GM23248 (cell line): ENCODE measurements around the gene ATP5PD. TPM values are rescaled to one million over a fixed set of nuclear protein-coding genes. Genes with fewer than 3 reads are reported as not detected.
"Not testable (repeated sequence)": the region's sequence is repeated elsewhere in the genome, so short reads cannot be mapped to it uniquely, and the experiment has no call there.

Experiments
- DNase-seq: peaks from one replicate; pipeline ENCODE4 v3.0.0-alpha.2; 2015
- H2AFZ ChIP-seq: fragments of 200-600 bp; sonication (generic); 2 replicates; pipeline ENCODE4 v1.6.1; 2016; ENCODE audit warnings: antibody characterized with exemption
- H3F3A ChIP-seq: fragments of 200-600 bp; sonication (generic); 2 replicates; pipeline ENCODE4 v1.6.1; 2016; ENCODE audit warnings: mild to moderate bottlenecking, antibody characterized with exemption, mixed run types; ENCODE audit not compliant: insufficient read depth
- H3K27ac ChIP-seq: fragments of 200-600 bp; sonication (generic); 2 replicates; pipeline ENCODE4 v1.5.1; 2016; ENCODE audit warnings: mild to moderate bottlenecking
- H3K27me3 ChIP-seq: fragments of 200-600 bp; sonication (generic); replicated peaks from 2 replicates; pipeline ENCODE4 v1.6.1; 2016; ENCODE audit warnings: mild to moderate bottlenecking; ENCODE audit not compliant: insufficient read depth
- H3K36me3 ChIP-seq: fragments of 200-600 bp; sonication (generic); 2 replicates; pipeline ENCODE4 v1.6.1; 2016; ENCODE audit warnings: low read depth, mild to moderate bottlenecking
- H3K4me1 ChIP-seq: fragments of 200-600 bp; sonication (generic); 2 replicates; pipeline ENCODE4 v1.6.1; 2016; ENCODE audit warnings: mild to moderate bottlenecking; ENCODE audit not compliant: insufficient read depth
- H3K4me2 ChIP-seq: fragments of 200-600 bp; sonication (generic); one replicate; pipeline ENCODE4 v1.6.1; 2016; ENCODE audit warnings: mild to moderate bottlenecking; ENCODE audit not compliant: unreplicated experiment
- H3K4me3 ChIP-seq: fragments of 200-600 bp; sonication (generic); 2 replicates; pipeline ENCODE4 v1.5.1; 2016; ENCODE audit warnings: mild to moderate bottlenecking
- H3K79me2 ChIP-seq: fragments of 200-600 bp; sonication (generic); 2 replicates; pipeline ENCODE4 v1.6.1; 2016; ENCODE audit warnings: mild to moderate bottlenecking; ENCODE audit not compliant: insufficient read depth
- H3K9ac ChIP-seq: fragments of 200-600 bp; sonication (generic); 2 replicates; pipeline ENCODE4 v1.6.1; 2016; ENCODE audit warnings: mild to moderate bottlenecking
- H3K9me2 ChIP-seq: fragments of 200-600 bp; sonication (generic); 2 replicates; pipeline ENCODE4 v1.6.1; 2016; ENCODE audit warnings: mixed run types, mild to moderate bottlenecking, moderate library complexity; ENCODE audit not compliant: insufficient read depth
- H3K9me3 ChIP-seq: fragments of 200-600 bp; sonication (generic); one replicate; pipeline ENCODE4 v1.6.1; 2017; ENCODE audit warnings: low read depth
- H4K20me1 ChIP-seq: fragments of 200-600 bp; sonication (generic); 2 replicates; pipeline ENCODE4 v1.6.0; 2016; ENCODE audit not compliant: insufficient read depth
- EZH2 ChIP-seq: fragments of 200-600 bp; sonication (generic); IDR thresholded peaks from 2 replicates; pipeline ENCODE4 v1.6.1; 2018; ENCODE audit warnings: antibody characterized with exemption, mild to moderate bottlenecking; ENCODE audit not compliant: insufficient read depth, poor library complexity, severe bottlenecking
- EZH2phosphoT487 ChIP-seq: fragments of 200-600 bp; sonication (generic); IDR thresholded peaks from 2 replicates; pipeline ENCODE4 v1.6.1; 2018; ENCODE audit warnings: antibody characterized with exemption, moderate library complexity, mild to moderate bottlenecking, low read depth; ENCODE audit not compliant: insufficient read depth
- WGBS, 2 experiments: methylation state at CpG; one replicate each; pipeline ENCODE4 v1.1.6; 2015 to 2017; ENCODE audit warnings: low lambda C conversion rate in 2 of 2, low coverage in 1 of 2; ENCODE audit errors: missing lambda C conversion rate in 2 of 2; 5-methylcytosine and 5-hydroxymethylcytosine counted together
- in situ Hi-C: fragments of 300-500 bp; cut with MboI; formaldehyde crosslinking; loops from 2 replicates; pipeline ENCODE4 v1.15.0; 2020
- polyA plus RNA-seq: library from polyadenylated mRNA; unstranded; fragments of >200 nt; fragmentation: Nextera tagmentation; extraction: Ambion mirVana; gene quantifications from 2 replicates; pipeline ENCODE4 v1.2.1, GENCODE V29; 2016
- total RNA-seq: library from RNA; depleted of rRNA; stranded (reverse); fragments of >200 nt; shearing (Covaris generic); gene quantifications from 2 replicates; pipeline ENCODE4 v1.2.3, GENCODE V29; 2014

Gene ATP5PD
- total and polyA plus RNA-seq, 2 experiments from 2014 or later: 215 to 522 TPM

GRCh38 chr17:75049706-75050105 is 2.9 kb upstream of the ATP5PD start:
- peaks cover 46% of the 10 kb centered on the region for H3K79me2 ChIP-seq
- no peaks in the 10 kb centered on the region for H3K27me3 ChIP-seq
- H3K9ac ChIP-seq: no peak overlapping the region
- H3K9me2 ChIP-seq: no peaks in the 10 kb centered on the region
- H3K4me3 ChIP-seq: no peak overlapping the region
- H3K27ac ChIP-seq: no peak overlapping the region
- H3K4me2 ChIP-seq: no peak overlapping the region
- no peak for DNase-seq
- TF ChIP-seq EZH2phosphoT487 (no peak), EZH2 (no peak)
- H3F3A ChIP-seq: peaks cover 17% of the 10 kb centered on the region
- no peaks in the 10 kb centered on the region for H4K20me1 ChIP-seq
- H3K4me1 ChIP-seq: peaks cover 10% of the 10 kb centered on the region; the same call in 1 of the 2 replicates
- H2AFZ ChIP-seq: no peak overlapping the region
- peaks cover 12% of the 10 kb centered on the region; the same call in 1 of the 2 replicates for H3K36me3 ChIP-seq
- in situ Hi-C loops: no loop called here
- H3K9me3 ChIP-seq: no peaks in the 10 kb centered on the region

DNA sequence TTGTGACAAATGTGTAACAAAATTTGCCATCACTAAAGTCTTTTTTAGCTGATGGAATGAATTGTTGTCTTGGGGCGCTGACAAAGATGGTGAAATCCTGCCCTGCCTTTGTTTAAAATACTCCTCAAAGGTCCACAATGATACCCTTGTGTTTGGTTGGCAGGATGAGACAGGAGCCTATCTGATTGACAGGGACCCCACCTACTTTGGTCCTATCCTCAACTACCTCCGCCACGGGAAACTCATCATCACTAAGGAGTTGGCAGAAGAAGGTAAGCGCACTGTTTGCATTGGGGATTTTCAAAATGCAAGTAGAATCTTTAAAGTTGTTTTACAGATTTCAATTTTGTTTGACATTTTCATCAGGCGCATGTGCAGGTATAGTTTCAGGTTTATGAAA is 2.3 kb upstream of the ATP5PD start:
- Histone ChIP-seq H3K27ac (peak overlapping the region; percentile 50; the same call in 1 of the 2 replicates), H3K79me2 (peaks cover 50% of the 10 kb centered on the region)
- in situ Hi-C loops: no loop called here

GRCh38 chr17:75048249-75048878 is 1.6 kb upstream of the ATP5PD start:
- TF ChIP-seq EZH2: no peak
- no peak for TF ChIP-seq EZH2phosphoT487
- Histone ChIP-seq H3K4me3 (peak overlapping the region; percentile 82), H3K9ac (peak overlapping the region; percentile 95), H3K9me3 (no peaks in the 10 kb centered on the region), H4K20me1 (no peaks in the 10 kb centered on the region), H3K9me2 (no peaks in the 10 kb centered on the region), H3F3A (peaks cover 17% of the 10 kb centered on the region), H3K27ac (peak overlapping the region; percentile 50), H3K79me2 (peaks cover 57% of the 10 kb centered on the region), H2AFZ (peak overlapping the region; percentile 53), H3K36me3 (peaks cover 11% of the 10 kb centered on the region; the same call in 1 of the 2 replicates), H3K4me2 (peak overlapping the region; percentile 98), H3K27me3 (no peaks in the 10 kb centered on the region), H3K4me1 (peaks cover 10% of the 10 kb centered on the region; the same call in 1 of the 2 replicates)
- peak; percentile 65 for DNase-seq
- in situ Hi-C loops: no loop called here
- 9 to 12% methylated on average over 5 of the region's 5 CpGs for WGBS, 2 experiments

More for the DNA sequence above, 2.3 kb upstream of the ATP5PD start:
- Histone ChIP-seq H3K4me1 (peaks cover 10% of the 10 kb centered on the region; the same call in 1 of the 2 replicates), H3K4me2 (peak overlapping the region; percentile 98), H3K4me3 (peak overlapping the region; percentile 82), H3F3A (peaks cover 17% of the 10 kb centered on the region), H3K9ac (peak overlapping the region; percentile 95), H3K9me2 (no peaks in the 10 kb centered on the region), H3K36me3 (peaks cover 11% of the 10 kb centered on the region; the same call in 1 of the 2 replicates), H3K27me3 (no peaks in the 10 kb centered on the region), H4K20me1 (no peaks in the 10 kb centered on the region), H2AFZ (peak overlapping the region; percentile 53; the same call in 1 of the 2 replicates), H3K9me3 (no peaks in the 10 kb centered on the region)
- WGBS, 2 experiments: 91 to 92% methylated on average over 5 of the region's 5 CpGs
- TF ChIP-seq EZH2 (no peak), EZH2phosphoT487 (no peak)
- DNase-seq: no peak

DNA sequence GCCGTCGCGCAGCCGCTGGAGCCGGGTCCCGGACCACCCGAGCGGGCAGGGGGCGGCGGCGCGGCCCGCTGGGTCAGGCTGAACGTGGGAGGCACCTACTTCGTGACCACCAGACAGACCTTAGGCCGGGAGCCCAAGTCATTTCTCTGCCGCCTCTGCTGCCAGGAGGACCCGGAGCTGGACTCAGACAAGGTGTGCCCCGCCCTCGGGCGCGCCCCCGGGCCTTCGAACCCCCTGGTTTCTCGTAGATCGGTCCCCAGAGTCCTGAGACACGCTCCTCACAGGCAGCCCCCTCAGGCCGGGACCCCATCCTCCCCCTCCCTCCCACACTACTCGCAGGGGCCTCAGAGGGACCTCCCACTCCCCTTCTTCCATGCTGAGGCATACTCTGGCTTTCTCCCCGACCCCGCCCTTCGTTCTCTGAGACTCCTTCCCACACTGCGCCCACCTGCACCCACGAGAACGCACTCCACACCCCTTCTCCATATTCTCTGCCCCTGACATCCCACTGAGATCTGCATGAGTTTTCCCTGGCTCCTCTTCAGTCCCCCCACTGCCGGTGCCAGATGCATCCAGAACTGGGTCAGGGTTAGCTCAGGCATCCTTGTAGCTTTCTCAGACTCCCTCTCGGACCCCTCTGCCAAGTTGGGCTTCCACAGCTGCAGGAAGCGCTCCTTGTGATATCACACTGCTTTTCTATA is 779 bp upstream of the ATP5PD start:
- Histone ChIP-seq H3K27me3 (no peaks in the 10 kb centered on the region), H3K9ac (peak overlapping the region; percentile 95), H3K9me2 (no peaks in the 10 kb centered on the region), H3K27ac (peak overlapping the region; percentile 50), H3K9me3 (no peaks in the 10 kb centered on the region), H3K79me2 (peaks cover 65% of the 10 kb centered on the region), H3K4me1 (peaks cover 10% of the 10 kb centered on the region; the same call in 1 of the 2 replicates), H3K4me3 (peak overlapping the region; percentile 82), H3K4me2 (peak overlapping the region; percentile 98), H3K36me3 (peaks cover 7% of the 10 kb centered on the region; the same call in 1 of the 2 replicates), H3F3A (peaks cover 17% of the 10 kb centered on the region), H2AFZ (peak overlapping the region; percentile 53), H4K20me1 (no peaks in the 10 kb centered on the region)
- 0 to 1% methylated on average over 17 to 21 of the region's 38 CpGs for WGBS, 2 experiments
- TF ChIP-seq EZH2phosphoT487 (no peak), EZH2 (no peak)
- peak; percentile 48 for DNase-seq
- in situ Hi-C loops: no loop called here

GRCh38 chr17:75045946-75046406 is 793 bp downstream of the ATP5PD start:
- H3K27me3 ChIP-seq, H3K9me2 ChIP-seq, DNase-seq, H3K4me1 ChIP-seq, H3K36me3 ChIP-seq, H4K20me1 ChIP-seq, in situ Hi-C loops, H3K9me3 ChIP-seq: not testable (repeated sequence)
- Histone ChIP-seq H3K4me3 (peak overlapping the region; percentile 82), H3K9ac (peak overlapping the region; percentile 95), H2AFZ (peak overlapping the region; percentile 69), H3K4me2 (peak overlapping the region; percentile 88), H3K79me2 (peaks cover 71% of the 10 kb centered on the region), H3K27ac (peak overlapping the region; percentile 97), H3F3A (peaks cover 17% of the 10 kb centered on the region)
- WGBS, 2 experiments: 5 to 6% methylated on average over 25 of the region's 25 CpGs
